Fibroblast of lung (primary cell): ENCODE results near the gene TRIM3.

Experiments used
- CTCF ChIP-seq, 2 donors: IDR thresholded peaks in 1 of 2; conservative IDR thresholded peaks in 1 of 2; 1 replicate in 1 of 2; 2 replicates in 1 of 2; pipeline ENCODE4 v1.5.1; 2011 to 2012; ENCODE audit warnings: low read length in 2 of 2, control low read depth in 1 of 2, inconsistent platforms in 1 of 2, low read depth in 1 of 2, mild to moderate bottlenecking in 1 of 2
- EZH2 ChIP-seq: IDR thresholded peaks from 2 replicates; pipeline ENCODE4 v1.5.1; 2012; ENCODE audit warnings: low read length, control low read depth, mild to moderate bottlenecking; ENCODE audit errors: missing control alignments

- TF ChIP-seq EZH2 (no peak), CTCF (conservative IDR thresholded peaks at IDR 0.05 in 1 of 2, IDR thresholded peaks at IDR 0.05 in 1 of 2; ENCODE audit: low read depth in 1 of 2, low read length in 2 of 2) (no peak)
Measured at GRCh38 chr11:6523253-6523652, 49.5 kb upstream of the TRIM3 start.
